Gastroesophageal sphincter (tissue), 4 donors: Measurements from ENCODE around the gene NCKAP5. TPM values are rescaled to one million over a fixed set of nuclear protein-coding genes. Genes with fewer than 3 reads are reported as not detected.

Experiments
- ATAC-seq: fragments of 150-250 bp; one replicate; pipeline ENCODE4 v1.9.1; 2016; ENCODE audit warnings: mild to moderate bottlenecking, moderate library complexity
- H3K27ac ChIP-seq, 4 donors: fragments of 200-600 bp; sonication (generic) in 3 of 4; 1 replicate in 3 of 4; 2 replicates in 1 of 4; pipeline ENCODE4 v1.5.1; 2016 to 2019
- H3K27me3 ChIP-seq: fragments of 200-600 bp; sonication (generic); one replicate; pipeline ENCODE4 v1.5.1; 2019
- H3K36me3 ChIP-seq, 2 donors: fragments of 200-600 bp; sonication (generic); one replicate each; pipeline ENCODE4 v1.5.1; 2019; ENCODE audit warnings: control low read depth in 1 of 2
- H3K4me1 ChIP-seq, 3 donors: fragments of 200-600 bp; sonication (generic); 1 replicate in 2 of 3; 2 replicates in 1 of 3; pipeline ENCODE4 v1.5.1; 2016 to 2019; ENCODE audit warnings: control low read depth in 2 of 3
- H3K4me3 ChIP-seq, 2 donors: fragments of 200-600 bp; sonication (generic); one replicate each; pipeline ENCODE4 v1.5.1; 2019; ENCODE audit warnings: mild to moderate bottlenecking in 1 of 2, moderate library complexity in 1 of 2
- H3K9me3 ChIP-seq, 3 donors: fragments of 200-600 bp; sonication (generic); one replicate each; pipeline ENCODE4 v1.5.1; 2017 to 2019; ENCODE audit warnings: control low read depth in 2 of 3
- CTCF ChIP-seq, 4 experiments: fragments of 200-600 bp in 2 of 4; fragments of 450-650 bp in 2 of 4; sonication (generic) in 1 of 4; IDR thresholded peaks; one replicate each; pipeline ENCODE4 v1.5.1; 2017 to 2019; ENCODE audit warnings: antibody characterized with exemption in 4 of 4, mild to moderate bottlenecking in 2 of 4, moderate library complexity in 2 of 4
- EP300 ChIP-seq: sonication (generic); formaldehyde crosslinking; IDR thresholded peaks from one replicate; pipeline ENCODE4 v1.6.1; 2017; ENCODE audit warnings: antibody characterized with exemption, mild to moderate bottlenecking
- POLR2A ChIP-seq, 2 donors: fragments of 450-650 bp; IDR thresholded peaks; one replicate each; pipeline ENCODE4 v1.6.1; 2017; ENCODE audit warnings: antibody characterized with exemption in 2 of 2, mild to moderate bottlenecking in 2 of 2, moderate library complexity in 1 of 2
- POLR2AphosphoS5 ChIP-seq: sonication (generic); formaldehyde crosslinking; IDR thresholded peaks from one replicate; pipeline ENCODE4 v1.6.1; 2017; ENCODE audit warnings: antibody characterized with exemption
- WGBS, 2 donors: methylation state at CpG; one replicate each; pipeline ENCODE4 v1.1.5; 2018; ENCODE audit warnings: low coverage in 1 of 2; 5-methylcytosine and 5-hydroxymethylcytosine counted together
- total RNA-seq, 4 donors: library from RNA; depleted of rRNA; stranded (reverse); fragments of >200 nt; gene quantifications; one replicate each; pipeline ENCODE4 v1.1.0, GENCODE V29; 2016

The NCKAP5 gene
- total RNA-seq, 4 donors from 2014 or later: 0.16 to 0.57 (median 0.33) TPM

- no peak overlapping the region for H3K27ac ChIP-seq
- no peaks in the 10 kb centered on the region for H3K4me1 ChIP-seq
- H3K4me3 ChIP-seq: no peak overlapping the region
- 55 to 73% methylated on average over 2 to 4 of the region's 4 CpGs for WGBS, 2 donors
- no peaks in the 10 kb centered on the region for H3K9me3 ChIP-seq
- TF ChIP-seq POLR2A (IDR thresholded peaks at IDR 0.05) (no peak), CTCF (IDR thresholded peaks at IDR 0.05) (no peak), POLR2AphosphoS5 (no peak), EP300 (no peak)
- ATAC-seq: peak; percentile 50
- no peaks in the 10 kb centered on the region for H3K36me3 ChIP-seq
- H3K27me3 ChIP-seq: no peaks in the 10 kb centered on the region
Measured at GRCh38 chr2:133346654-133347053, 221.6 kb downstream of the NCKAP5 start.

GRCh38 chr2:133345638-133346037 lies 222.6 kb downstream of the NCKAP5 start:
- WGBS, 2 donors: 92 to 100% methylated on average over 1 of the region's 1 CpG
- no peaks in the 10 kb centered on the region for H3K27me3 ChIP-seq
- H3K36me3 ChIP-seq: no peaks in the 10 kb centered on the region
- no peak for TF ChIP-seq POLR2A (IDR thresholded peaks at IDR 0.05)
- no peak for TF ChIP-seq POLR2AphosphoS5
- no peak for TF ChIP-seq EP300
- no peak for TF ChIP-seq CTCF (IDR thresholded peaks at IDR 0.05)
- no peak for ATAC-seq
- no peak overlapping the region for H3K4me3 ChIP-seq
- H3K9me3 ChIP-seq: no peaks in the 10 kb centered on the region
- H3K27ac ChIP-seq: no peak overlapping the region
- H3K4me1 ChIP-seq: no peaks in the 10 kb centered on the region

GRCh38 chr2:133344849-133345248 lies 223.4 kb downstream of the NCKAP5 start:
- no peaks in the 10 kb centered on the region for H3K36me3 ChIP-seq
- H3K4me3 ChIP-seq: no peak overlapping the region
- no peaks in the 10 kb centered on the region for H3K27me3 ChIP-seq
- H3K4me1 ChIP-seq: no peaks in the 10 kb centered on the region
- WGBS, 2 donors: 78 to 87% methylated on average over 5 to 6 of the region's 6 CpGs
- H3K27ac ChIP-seq: no peak overlapping the region
- ATAC-seq: no peak
- TF ChIP-seq POLR2A (IDR thresholded peaks at IDR 0.05): no peak
- no peak for TF ChIP-seq EP300
- TF ChIP-seq POLR2AphosphoS5: no peak
- TF ChIP-seq CTCF (IDR thresholded peaks at IDR 0.05): no peak
- H3K9me3 ChIP-seq: no peaks in the 10 kb centered on the region

- Histone ChIP-seq H3K4me3 (no peak overlapping the region), H3K4me1 (no peaks in the 10 kb centered on the region), H3K27me3 (no peaks in the 10 kb centered on the region), H3K27ac (no peak overlapping the region), H3K36me3 (no peaks in the 10 kb centered on the region), H3K9me3 (no peaks in the 10 kb centered on the region)
- no peak for ATAC-seq
- TF ChIP-seq POLR2A (IDR thresholded peaks at IDR 0.05) (no peak), POLR2AphosphoS5 (no peak), CTCF (IDR thresholded peaks at IDR 0.05) (no peak), EP300 (no peak)
Measured at GRCh38 chr2:133343018-133343352, 225.3 kb downstream of the NCKAP5 start.

GRCh38 chr2:133342286-133343017 lies 225.8 kb downstream of the NCKAP5 start:
- Histone ChIP-seq H3K36me3 (no peaks in the 10 kb centered on the region), H3K4me1 (no peaks in the 10 kb centered on the region), H3K27ac (no peak overlapping the region), H3K9me3 (no peaks in the 10 kb centered on the region), H3K4me3 (no peak overlapping the region), H3K27me3 (no peaks in the 10 kb centered on the region)
- ATAC-seq: no peak
- WGBS, 2 donors: 70 to 90% methylated on average over 1 to 2 of the region's 2 CpGs
- no peak for TF ChIP-seq EP300
- TF ChIP-seq POLR2A (IDR thresholded peaks at IDR 0.05): no peak
